ENCODE measurements around the gene TBC1D3B. TPM values are rescaled to one million over a fixed set of nuclear protein-coding genes. Genes with fewer than 3 reads are reported as not detected.
"Not testable (repeated sequence)": the region's sequence is repeated elsewhere in the genome, so short reads cannot be mapped to it uniquely, and the experiment has no call there.

The TBC1D3B gene
- total RNA-seq, 1 donor from 2014 or later = 7.2 TPM

DNA sequence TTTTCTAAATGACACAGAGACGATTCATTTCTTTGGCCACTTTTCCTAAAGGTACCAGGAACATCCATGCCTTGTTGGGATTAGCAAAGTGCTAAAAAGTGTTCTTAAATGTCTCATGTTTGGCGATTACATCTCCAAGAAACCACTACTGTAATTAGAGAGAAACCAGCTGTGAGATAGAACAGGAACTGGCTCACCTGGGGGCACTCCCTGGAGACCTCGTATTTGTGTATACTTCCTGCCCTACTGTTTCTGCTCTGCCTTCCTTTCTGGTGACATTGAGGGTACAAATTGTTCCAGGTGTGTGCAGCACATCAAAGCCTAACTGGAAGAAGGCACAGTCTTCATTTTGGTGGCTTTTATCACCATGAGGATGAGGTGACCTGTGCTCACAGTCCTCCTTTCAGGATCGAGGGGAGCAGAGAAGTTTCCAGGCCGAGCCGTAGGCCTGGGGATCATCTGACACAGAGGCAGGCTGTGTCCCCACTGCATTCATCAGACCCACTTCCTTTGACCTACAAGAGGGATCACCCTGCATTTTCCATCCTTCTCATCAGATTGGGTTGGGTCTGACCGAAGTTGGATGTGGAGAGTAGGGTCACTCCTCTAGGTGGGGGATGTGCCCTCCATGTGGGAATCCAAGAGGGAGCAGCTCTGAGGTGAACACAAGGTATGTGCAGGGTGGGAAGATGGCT lies 49.1 kb downstream of the TBC1D3B start:
- peak; percentile 43 for ATAC-seq

DNA sequence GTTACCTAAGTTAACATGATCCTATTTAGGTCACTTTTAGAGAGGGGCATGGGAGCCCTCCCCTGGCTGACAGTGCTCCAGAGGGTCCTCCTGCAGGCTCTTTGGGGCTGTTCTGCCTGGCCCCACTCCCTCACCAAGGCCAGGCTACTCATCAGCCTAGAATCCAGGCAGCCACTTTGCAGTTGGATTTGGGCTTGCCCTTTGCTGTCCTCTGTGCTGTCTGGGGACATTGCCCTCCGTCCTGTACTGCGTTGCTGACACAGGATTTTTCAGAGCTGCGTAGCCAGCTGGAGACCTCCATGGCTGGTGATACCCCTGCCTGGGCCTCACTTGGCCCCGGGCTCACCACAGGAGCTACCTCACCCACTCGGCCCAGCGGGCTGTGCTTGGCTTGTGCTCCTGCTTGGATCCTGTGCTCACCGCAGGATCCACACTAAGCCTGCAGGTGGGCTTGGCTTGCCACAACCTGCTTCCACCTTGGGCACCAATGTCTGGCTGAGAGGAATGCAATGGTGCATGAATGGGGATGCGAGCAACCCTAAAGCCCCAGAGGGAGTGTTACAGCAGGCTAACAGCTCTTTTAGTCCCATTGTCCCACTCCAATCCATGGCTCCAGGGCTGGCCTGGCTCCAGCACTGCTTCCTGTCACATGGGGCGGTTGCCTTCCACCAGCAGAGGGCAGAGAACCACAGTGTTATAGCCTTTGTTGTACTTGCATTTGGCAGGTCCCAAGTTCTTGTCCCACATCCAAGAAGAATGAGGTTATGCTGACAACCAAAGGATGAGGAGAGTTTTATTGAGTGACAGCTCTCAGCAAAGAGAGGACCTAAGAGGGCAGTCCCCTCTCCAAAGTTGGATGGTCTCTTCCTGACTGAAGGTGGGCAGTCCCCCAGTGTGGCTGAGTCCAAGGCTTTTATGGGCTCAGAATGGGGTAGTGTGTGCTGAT lies 51.3 kb downstream of the TBC1D3B start:
- ATAC-seq = peak; percentile 8

DNA sequence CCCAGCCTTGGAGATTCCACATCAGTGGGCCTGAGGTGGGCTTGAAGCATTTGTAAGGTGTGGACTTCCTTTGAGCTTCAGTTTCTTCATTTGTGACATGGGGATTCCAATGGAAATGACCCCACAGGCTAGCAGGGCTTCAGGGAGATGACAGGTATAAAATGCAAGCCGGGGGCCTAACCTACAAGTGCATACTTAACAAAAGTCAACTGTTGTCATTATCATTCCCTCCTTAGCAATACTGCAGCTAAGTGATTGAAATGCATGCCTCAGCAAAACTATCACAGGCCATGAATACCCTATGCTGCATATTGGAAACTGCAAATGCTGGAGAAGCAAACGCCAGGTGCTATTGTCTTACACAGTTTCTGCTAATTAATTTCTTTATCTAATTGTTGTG lies 53.0 kb downstream of the TBC1D3B start:
- ATAC-seq = no peak

DNA sequence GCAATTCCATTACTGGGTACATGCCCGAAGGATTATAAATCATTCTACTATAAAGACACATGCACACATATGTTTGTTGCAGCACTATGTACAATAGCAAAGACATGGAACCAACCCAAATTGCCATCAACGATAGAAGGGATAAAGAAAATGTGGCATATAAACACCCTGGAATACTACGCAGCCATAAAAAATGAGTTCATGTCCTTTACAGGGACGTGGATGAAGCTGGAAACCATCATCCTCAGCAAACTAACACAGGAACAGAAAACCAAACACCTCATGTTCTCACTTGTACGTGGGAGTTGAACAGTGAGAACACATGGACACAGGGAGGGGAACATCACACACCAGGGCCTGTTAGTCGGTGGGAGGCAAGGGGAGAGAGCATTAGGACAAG lies 55.3 kb downstream of the TBC1D3B start:
- not testable (repeated sequence) for ATAC-seq

DNA sequence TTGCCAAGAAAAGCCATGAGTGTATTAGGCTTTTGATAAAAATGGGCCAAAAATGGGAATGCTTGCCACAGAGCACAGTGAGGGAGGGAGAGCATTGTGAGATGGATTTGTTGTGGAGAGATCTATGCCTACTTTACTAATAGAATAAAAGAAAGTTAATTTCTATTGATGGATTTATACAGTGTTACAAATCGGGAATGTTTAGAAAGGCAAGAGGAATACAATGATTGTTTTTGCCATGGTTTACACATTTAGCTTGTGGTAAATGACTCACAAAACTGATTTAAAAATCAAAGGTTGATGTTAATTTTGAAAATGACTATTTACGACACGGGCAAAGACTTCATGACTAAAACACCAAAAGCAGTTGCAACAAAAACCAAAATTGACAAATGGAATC lies 56.2 kb downstream of the TBC1D3B start:
- ATAC-seq = no peak

DNA sequence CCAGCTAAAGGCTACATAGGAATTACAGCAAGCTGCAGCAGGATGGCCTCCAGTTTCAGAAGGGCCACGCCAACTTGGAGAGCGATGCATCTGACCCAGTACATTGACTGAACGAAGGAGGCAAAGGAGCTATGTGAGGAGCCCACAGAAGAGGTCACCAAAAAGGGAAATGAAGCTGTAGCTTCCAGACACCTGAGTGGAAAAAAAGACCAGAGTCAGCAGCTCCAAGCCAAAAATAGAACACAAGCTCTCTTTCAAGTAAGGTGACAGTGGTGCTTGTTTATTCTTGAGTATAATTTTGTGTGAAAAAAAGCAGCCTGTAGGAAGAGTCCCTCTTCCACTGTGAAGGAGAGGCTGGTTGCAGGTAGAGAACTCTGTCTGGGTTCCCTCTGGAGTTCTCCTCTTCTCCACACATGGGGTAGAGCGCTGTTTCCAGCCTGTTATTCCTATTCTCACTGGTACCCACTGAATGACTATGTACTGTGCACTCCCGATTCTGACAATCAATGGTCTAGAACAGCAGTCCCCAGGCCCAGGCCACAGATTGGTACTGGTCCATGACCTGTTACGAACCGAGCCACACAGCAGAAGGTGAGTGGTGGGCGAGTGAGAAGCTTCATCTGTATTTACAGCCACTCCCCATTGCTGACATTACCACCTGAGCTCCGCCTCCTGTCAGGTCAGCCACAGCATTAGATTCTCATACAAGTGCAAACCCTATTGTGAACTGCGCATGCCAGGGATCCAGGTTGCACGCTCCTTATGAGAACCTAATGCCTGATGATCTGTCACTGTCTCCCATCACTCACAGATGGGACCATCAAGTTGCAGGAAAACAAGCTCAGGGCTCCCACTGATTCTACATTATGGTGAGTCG lies 57.7 kb downstream of the TBC1D3B start:
- no peak for ATAC-seq

DNA sequence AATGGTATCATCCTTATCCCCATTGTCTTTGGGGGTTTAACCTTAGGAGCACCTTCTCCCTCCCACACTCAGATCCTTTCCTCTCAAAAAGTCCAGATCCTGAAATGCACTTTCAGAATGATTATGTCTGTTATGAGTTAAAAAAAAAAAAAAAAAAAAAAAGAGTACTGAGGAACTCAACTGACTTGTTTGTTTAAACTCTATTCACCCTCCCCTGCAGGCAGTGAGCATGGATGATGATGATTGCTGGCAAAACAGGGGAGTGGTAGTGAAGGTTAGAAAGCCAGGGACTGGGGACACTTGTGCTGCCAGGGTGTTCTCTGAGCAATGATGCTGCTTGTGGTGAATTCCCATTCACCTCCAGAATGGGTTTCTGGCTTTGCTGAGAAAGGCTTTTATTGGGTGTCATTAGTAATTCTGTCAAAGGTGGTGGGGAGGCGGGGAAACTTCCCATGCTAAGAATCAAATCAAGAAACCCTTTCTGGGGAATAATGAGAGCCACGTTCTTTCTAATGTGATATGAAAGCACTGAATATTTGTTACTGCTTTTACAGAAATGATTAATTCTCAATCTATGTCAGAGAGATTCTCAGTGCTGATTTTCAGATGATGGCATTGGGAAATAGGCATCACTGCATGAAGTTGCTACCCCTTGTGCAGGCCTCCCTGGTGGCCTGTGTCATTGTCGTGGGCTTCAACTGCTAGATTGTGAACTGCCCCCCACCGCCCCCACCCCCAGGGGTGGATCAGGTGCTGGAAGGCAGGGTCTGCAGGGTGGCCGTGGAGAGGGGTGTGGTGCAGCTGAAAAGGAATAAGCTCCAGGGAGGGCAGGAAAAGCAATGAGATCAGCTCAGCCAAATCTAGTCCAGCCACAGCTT lies 58.7 kb downstream of the TBC1D3B start:
- ATAC-seq = no peak

Other genes starting within 250 kb of the TBC1D3B start
- gene RDM1, start 245.9 kb downstream of the TBC1D3B start, total RNA-seq = 1.1 TPM
- not detected for gene LYZL6, start 232.9 kb downstream of the TBC1D3B start, total RNA-seq
- gene CCL16, start 195.1 kb downstream of the TBC1D3B start, total RNA-seq = not detected
- gene CCL14, start 189.9 kb downstream of the TBC1D3B start, total RNA-seq = 10.4 TPM
- 0.68 TPM for gene CCL15, start 175.1 kb downstream of the TBC1D3B start, total RNA-seq
- 0.92 TPM for gene CCL23, start 158.7 kb downstream of the TBC1D3B start, total RNA-seq
- gene CCL18, start 112.4 kb downstream of the TBC1D3B start, total RNA-seq = 0.44 TPM
- not detected for gene CCL3, start 86.5 kb downstream of the TBC1D3B start, total RNA-seq
- not detected for gene CCL4, start 72.8 kb downstream of the TBC1D3B start, total RNA-seq
- gene CCL3L1, start 20.1 kb upstream of the TBC1D3B start, total RNA-seq = not detected
- not detected for gene CCL4L2, start 34.4 kb upstream of the TBC1D3B start, total RNA-seq
- gene TBC1D3I, start 87.9 kb upstream of the TBC1D3B start, total RNA-seq = 0.68 TPM
- not detected for gene TBC1D3G, start 147.2 kb upstream of the TBC1D3B start, total RNA-seq
- not detected for gene TBC1D3H, start 211.8 kb upstream of the TBC1D3B start, total RNA-seq